Measurements from ENCODE around the gene TEC. TPM values are rescaled to one million over a fixed set of nuclear protein-coding genes. Genes with fewer than 3 reads are reported as not detected.

The TEC gene
- total and polyA plus RNA-seq, 9 of the 15 experiments (the other 6 are each of a cell fraction or from before 2014, with no cell fraction given) = 5.3 to 14.7 (median 8.8) TPM

DNA sequence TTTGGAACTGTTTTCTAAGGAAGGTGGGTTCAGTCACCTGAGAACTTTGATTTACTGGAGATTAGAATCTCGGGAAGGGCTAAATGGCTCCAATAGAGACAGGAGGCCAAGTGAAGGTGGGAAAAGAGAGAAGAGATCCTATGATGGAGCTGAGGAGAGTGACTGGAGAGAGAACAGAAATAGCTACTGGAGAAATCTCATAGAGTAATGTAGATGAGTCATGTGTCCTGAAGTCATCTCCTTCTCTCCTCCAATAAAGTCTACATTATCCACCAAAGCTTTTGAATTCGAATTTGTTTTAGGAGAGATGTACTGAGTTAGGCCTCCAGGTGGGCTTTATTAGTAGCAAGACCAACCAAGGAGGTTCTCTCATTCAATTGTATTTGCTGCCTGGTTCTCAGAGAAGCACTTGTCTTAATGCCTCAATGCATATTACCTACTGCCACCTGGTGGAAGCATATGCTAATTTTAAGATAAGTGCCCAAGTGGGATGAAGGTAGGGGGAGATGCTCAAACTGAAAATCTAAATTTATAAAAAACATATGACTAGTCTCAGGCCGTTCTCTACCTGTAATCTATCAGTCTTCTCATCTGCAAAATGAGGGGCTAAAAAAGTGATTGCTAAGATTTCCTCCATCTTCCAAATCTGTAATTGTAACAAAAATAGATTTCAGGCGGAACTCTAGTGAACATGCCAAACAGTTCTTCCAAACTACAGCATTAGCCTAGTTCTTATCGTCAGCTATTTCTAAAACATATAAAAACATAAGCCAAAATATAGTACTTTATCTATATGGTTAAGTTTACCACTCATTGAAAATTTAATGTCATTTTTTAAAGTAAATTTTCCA is 160.0 kb downstream of the TEC start (continued):
- TF ChIP-seq, protein P1, sequence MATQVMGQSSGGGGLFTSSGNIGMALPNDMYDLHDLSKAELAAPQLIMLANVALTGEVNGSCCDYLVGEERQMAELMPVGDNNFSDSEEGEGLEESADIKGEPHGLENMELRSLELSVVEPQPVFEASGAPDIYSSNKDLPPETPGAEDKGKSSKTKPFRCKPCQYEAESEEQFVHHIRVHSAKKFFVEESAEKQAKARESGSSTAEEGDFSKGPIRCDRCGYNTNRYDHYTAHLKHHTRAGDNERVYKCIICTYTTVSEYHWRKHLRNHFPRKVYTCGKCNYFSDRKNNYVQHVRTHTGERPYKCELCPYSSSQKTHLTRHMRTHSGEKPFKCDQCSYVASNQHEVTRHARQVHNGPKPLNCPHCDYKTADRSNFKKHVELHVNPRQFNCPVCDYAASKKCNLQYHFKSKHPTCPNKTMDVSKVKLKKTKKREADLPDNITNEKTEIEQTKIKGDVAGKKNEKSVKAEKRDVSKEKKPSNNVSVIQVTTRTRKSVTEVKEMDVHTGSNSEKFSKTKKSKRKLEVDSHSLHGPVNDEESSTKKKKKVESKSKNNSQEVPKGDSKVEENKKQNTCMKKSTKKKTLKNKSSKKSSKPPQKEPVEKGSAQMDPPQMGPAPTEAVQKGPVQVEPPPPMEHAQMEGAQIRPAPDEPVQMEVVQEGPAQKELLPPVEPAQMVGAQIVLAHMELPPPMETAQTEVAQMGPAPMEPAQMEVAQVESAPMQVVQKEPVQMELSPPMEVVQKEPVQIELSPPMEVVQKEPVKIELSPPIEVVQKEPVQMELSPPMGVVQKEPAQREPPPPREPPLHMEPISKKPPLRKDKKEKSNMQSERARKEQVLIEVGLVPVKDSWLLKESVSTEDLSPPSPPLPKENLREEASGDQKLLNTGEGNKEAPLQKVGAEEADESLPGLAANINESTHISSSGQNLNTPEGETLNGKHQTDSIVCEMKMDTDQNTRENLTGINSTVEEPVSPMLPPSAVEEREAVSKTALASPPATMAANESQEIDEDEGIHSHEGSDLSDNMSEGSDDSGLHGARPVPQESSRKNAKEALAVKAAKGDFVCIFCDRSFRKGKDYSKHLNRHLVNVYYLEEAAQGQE (IDR thresholded peaks at IDR 0.05; ENCODE audit: borderline replicate concordance) = peak; percentile 45; the same call in 1 of the 2 replicates
- TF ChIP-seq, protein P1 (CRISPR knock-in tag; IDR thresholded peaks at IDR 0.05; ENCODE audit: low read depth) = no peak

Data from K562 (cell line).